HCEC 1CT (cell line): ENCODE measurements around the gene ARPC1B.
"Not testable (repeated sequence)": the region's sequence is repeated elsewhere in the genome, so short reads cannot be mapped to it uniquely, and the experiment has no call there.

Experiments
- DNase-seq: peaks from one replicate; pipeline ENCODE4 v3.0.0-alpha.2; 2017

ARPC1B gene

DNA sequence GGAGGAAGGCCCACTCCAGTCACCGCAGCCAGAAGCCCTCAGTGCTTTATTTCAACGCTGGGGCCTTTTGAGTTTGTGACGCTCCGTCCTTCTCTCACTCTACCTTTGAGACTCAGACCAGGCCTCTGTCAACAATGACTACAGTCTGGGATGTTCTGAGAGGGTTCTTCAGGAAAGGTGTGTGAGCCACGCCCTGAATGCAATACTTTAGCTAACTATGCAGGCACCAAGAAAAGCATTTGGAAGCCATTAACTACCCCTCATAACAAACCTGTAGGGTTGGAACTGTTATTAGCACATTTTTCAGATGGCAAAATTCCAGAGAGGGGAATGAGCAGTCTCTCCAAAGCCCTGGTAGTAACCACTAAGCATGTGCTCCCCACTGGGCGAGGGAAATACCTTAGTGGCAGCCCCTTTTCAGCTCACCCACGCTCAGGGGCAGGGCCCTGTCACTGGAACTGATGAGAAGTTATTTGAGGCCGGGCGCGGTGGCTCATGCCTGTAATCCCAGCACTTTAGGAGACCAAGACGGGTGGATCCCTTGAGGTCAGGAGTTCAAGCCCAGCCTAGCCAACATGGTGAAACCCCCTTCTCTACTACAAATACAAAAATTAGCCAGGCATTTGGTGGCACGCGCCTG, 5.7 kb upstream of the ARPC1B start:
- no peak for DNase-seq

DNA sequence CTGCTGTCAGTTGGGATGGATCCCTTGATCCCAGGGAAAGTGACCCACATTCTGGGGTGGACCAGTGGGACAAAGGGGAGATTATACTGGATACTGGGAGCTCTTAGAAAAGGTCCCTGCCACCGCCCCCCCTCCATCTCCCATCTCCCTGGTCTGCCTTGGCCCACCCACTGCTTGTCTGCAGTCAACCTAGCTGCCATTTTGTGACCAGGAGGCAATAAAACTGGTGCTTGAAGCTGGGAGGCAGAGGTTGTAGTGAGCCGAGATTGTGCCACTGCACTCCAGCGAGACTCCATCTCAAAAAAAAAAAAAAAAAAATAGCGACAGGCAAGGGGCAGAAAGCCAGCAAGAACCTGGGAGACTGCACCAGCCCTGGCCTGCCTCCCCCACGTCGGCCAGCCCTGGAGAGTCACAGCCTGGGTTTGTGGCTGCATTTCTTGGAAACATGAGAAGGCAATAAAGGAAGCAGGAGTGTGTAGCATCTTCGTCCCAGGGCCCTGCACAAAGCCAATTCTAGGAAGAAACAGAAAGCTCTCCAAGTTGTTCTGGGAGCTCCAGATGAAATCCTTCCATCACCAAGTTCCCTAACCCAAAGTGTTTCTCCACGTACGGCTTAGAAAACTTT, 4.7 kb upstream of the ARPC1B start:
- DNase-seq, result no peak

DNA sequence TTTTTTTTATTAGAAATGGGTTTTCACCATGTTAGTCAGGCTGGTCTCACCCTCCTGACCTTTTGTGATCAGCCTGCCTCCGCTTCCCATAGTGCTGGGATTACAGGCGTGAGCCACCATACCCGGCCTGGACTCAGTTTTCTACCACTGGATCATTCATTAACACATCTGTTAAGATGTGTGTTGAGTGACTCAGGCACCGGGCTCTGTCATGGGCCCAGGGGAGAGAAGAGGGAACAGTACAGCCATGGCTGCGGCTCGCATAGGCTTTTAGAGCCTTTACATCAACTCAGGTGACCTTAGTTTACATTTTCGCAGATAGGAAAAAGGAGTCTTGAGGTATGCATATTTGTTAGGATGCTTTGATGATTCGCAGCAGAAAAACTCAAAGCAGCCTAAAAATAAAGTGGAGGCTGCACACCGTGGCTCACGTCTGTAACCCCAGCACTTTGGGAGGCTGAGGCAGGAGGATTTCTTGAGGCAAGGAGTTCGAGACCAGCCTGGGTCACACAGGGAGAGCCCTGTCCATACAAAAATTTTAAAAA, 3.1 kb upstream of the ARPC1B start:
- no peak for DNase-seq

GRCh38 chr7:99372275-99373090, 2.0 kb upstream of the ARPC1B start:
- no peak for DNase-seq

DNA sequence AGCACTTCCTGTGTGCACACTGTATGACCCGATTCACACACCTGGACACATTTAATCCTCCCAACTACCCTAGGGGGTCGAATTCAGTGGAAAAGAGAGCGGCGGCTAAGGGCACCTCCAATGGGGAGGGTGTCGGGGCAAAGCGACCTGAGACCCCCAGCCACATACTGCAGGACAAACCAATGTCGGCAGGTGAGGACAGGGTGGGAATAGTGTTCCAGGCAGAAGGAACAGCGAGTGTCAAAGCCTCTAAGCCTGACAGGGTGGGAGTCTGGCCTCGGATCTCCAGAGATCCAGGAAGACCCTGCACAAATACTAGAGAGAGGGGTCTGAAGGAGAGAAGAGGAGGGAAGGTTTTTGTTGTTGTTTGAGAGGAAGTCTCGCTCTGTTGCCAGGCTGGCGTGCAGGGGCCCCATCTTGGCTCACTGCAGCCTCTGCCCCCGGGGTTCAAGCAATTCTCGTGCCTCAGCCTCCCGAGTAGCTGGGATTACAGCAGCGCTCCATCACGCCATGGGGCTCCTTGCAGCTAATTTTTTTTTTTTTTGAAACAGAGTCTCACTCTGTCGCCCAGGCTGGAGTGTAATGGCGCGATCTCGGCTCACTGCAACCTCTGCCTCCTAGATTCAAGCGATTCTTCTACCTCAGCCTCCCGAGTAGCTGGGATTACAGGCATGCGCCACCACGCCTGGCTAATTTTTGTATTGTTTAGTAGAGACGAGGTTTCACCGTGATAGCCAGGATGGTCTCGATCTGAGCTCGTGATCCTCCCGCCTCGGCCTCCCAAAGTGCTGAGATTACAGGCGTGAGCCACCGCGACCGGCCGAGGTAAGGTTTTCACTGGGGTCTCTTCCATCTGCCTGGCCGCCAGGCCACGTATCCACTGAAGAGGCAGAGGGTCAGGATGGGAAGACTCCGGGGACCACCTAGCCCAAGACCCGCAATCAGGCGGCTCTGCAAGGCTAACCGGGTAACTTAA, 1.2 kb upstream of the ARPC1B start:
- DNase-seq, result no peak

GRCh38 chr7:99375070-99375807, 709 bp downstream of the ARPC1B start:
- peak; percentile 64 for DNase-seq

DNA sequence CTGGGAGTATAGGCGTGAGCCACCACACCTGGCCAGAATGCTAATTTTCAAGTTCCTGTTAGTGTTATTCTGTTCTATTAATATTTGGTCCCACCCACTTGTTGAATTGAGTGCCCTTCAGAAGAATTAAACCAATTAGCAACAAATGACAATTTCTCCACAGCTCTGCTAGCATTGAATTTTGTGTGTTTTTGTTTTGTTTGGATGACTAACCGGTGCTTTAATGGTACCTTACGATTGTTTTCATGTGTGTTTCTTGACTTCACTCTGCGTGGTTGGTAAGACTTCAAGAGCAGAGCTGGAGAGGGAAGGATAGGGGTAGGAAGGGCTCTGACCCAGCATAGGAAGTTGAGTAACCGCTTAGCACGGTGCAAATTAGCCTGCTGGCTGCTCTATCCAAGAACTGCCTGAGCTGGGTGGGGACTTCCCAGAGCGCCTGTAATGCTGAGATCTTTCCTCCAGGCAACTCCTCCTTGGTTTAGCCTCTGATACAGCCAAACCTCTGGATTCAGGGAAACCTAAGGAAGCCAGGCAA, 4.6 kb downstream of the ARPC1B start:
- peak; percentile 87 for DNase-seq

- not testable (repeated sequence) for DNase-seq
Observed at GRCh38 chr7:99379693-99380031, 5.1 kb downstream of the ARPC1B start.

DNA sequence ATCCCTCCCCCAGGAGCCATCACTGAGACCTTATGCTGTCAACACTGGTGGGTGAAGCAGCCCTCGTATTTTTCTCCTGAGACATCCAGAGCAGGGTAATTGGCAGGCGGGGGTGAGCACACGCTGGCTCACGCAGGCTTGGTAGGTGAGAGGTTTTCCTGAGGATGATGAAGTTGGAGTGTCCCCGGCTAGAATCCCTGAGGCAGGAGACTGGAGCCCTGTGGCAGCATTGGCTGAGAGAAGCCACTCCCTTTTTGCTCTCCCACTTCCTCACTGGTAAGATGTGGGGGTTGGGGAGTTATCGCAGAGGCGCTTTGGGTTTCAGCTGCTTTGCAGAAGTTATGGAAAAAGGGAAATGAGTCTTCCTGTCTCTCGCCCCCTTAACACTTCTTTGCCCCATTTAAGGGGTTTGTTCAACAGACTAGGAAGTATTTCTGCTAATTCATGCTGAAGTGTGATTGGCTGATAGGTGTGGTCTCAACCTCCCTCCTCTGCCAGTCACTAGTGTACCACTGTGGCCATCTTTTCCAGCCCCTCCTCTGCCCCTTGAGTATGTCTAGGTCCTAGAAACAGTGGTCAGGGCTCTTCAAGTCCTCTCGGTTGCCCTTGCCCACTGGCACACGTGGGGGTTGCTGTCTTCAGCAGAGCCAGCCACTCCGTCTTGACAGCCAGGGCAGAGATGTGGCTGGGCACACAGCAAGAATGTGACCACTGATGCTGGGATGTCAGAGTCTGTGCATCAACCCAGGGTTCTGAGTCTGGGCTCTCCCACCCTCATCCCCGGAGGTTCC, 5.7 kb downstream of the ARPC1B start:
- DNase-seq, result peak; percentile 34

- no peak for DNase-seq
Observed at GRCh38 chr7:99380823-99381663, 6.5 kb downstream of the ARPC1B start.

DNA sequence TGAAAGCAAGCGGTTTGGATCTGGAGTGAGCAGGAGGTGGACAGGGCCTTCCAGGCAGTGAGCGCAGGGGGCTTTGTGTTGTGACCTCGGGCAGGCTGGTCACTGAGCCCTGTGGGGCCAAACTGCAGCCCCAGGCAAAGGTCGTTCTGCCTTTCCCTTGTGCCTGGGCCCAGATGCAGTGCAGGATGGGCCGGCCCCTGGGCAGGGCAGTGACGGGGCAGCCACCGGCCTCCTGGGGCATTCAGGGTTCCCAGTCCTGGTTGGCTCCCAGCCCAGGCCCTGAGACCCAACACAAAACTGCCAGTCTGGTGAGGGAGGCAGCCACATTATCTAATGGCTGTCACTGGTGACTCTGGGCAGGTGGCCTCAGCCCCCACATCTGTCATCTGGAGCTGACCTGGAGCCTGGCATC, 7.1 kb downstream of the ARPC1B start:
- no peak for DNase-seq

DNA sequence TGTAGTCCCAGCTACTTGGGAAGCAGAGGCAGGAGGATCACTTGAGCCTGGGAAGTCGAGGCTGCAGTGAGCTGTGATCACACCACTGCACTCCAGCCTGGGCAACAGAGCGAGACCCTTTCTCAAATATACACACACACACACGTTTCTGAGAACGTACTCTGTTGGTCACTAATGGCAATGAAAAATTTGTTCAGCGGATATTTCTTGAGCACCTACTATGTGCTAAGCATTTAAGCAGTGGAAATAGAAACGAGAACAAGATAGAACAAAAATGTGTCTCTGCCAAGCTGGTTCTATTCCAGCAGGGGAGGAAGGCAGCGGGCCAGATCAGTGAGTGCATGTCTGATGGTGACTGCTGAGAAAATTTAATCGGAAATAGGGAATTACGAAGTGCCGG, 8.7 kb downstream of the ARPC1B start:
- no peak for DNase-seq

GRCh38 chr7:99383791-99384370, 9.4 kb downstream of the ARPC1B start:
- no peak for DNase-seq

DNA sequence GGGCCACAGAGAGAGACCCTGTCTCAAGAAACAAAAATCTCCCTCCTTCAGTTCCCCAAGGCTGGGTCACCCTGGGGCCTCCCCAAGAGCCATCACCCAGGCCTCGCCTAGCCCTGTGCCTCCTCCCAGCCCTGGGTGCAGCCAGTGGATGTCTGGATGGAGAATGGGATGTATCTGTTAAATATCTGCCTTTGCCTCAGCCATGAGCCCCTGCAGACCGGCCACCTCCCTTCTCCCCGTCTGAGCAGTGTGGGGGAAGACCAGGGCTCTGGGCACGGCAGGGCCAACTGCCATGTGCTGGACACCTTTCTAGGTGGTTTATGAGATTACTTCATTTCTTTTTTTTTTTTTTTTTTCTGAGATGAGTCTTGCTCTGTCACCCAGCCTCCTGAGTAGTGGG, 10.0 kb downstream of the ARPC1B start:
- no peak for DNase-seq

GRCh38 chr7:99385564-99385963, 11.0 kb downstream of the ARPC1B start:
- no peak for DNase-seq

- peak; percentile 47 for DNase-seq
Observed at GRCh38 chr7:99386584-99387238, 12.2 kb downstream of the ARPC1B start.

GRCh38 chr7:99387239-99387635, 12.7 kb downstream of the ARPC1B start:
- DNase-seq, result not testable (repeated sequence)

DNA sequence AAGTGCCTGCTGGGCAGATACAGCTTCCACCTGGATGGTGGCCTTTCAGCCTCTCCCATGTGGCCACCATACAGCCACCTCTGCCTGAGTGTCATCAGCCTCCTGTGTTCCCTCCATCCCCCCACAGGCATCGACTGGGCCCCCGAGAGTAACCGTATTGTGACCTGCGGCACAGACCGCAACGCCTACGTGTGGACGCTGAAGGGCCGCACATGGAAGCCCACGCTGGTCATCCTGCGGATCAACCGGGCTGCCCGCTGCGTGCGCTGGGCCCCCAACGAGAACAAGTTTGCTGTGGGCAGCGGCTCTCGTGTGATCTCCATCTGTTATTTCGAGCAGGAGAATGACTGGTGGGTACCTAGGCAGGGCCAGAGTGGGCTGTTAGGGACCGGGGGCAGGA, 13.4 kb downstream of the ARPC1B start:
- DNase-seq, result no peak

GRCh38 chr7:99389772-99390171, 15.2 kb downstream of the ARPC1B start:
- DNase-seq, result no peak
